Thyroid gland (tissue), 4 donors: ENCODE measurements around the gene DPP3. TPM values are rescaled to one million over a fixed set of nuclear protein-coding genes. Genes with fewer than 3 reads are reported as not detected.

Experiments used
- DNase-seq, 2 donors: peaks; one replicate each; pipeline ENCODE4 v3.0.0-alpha.2; 2019
- H3K27ac ChIP-seq, 3 donors: fragments of 200-600 bp; sonication (generic); 1 replicate in 2 of 3; 2 replicates in 1 of 3; pipeline ENCODE4 v1.5.1; 2016 to 2019; ENCODE audit warnings: mild to moderate bottlenecking in 1 of 3, moderate library complexity in 1 of 3
- H3K27me3 ChIP-seq: fragments of 200-600 bp; sonication (generic); one replicate; pipeline ENCODE4 v1.5.1; 2019
- H3K36me3 ChIP-seq, 2 donors: fragments of 200-600 bp; sonication (generic); one replicate each; pipeline ENCODE4 v1.5.1; 2016 to 2019
- H3K4me1 ChIP-seq, 2 donors: fragments of 200-600 bp; sonication (generic); one replicate each; pipeline ENCODE4 v1.5.1; 2017 to 2019
- H3K4me3 ChIP-seq, 3 donors: fragments of 200-600 bp; sonication (generic); replicated peaks in 1 of 3; 1 replicate in 2 of 3; 2 replicates in 1 of 3; pipeline ENCODE4 v1.5.1; 2016; ENCODE audit warnings: mild to moderate bottlenecking in 1 of 3
- H3K9me3 ChIP-seq: fragments of 200-600 bp; sonication (generic); one replicate; pipeline ENCODE4 v1.5.1; 2017
- POLR2A ChIP-seq, 2 donors: fragments of 450-650 bp; IDR thresholded peaks; one replicate each; pipeline ENCODE4 v1.6.1; 2017; ENCODE audit warnings: antibody characterized with exemption in 2 of 2, mild to moderate bottlenecking in 2 of 2, moderate library complexity in 1 of 2
- WGBS, 2 donors: methylation state at CpG; one replicate each; pipeline ENCODE4 v1.1.5; 2017; 5-methylcytosine and 5-hydroxymethylcytosine counted together
- intact Hi-C: fragments of 100-400 bp; cut with DNase I; formaldehyde crosslinking; loops from one replicate; pipeline ENCODE4 v1.15.1; 2023
- total RNA-seq, 4 donors: library from RNA; depleted of rRNA; stranded (reverse); fragments of >200 nt; gene quantifications; one replicate each; pipeline ENCODE4 v1.2.3, GENCODE V29; 2016
- TF ChIP-seq, protein P1 (sequence below), 6 experiments: fragments of 200-600 bp in 3 of 6; fragments of 450-650 bp in 3 of 6; sonication (generic) in 3 of 6; IDR thresholded peaks; one replicate each; pipeline ENCODE4 v1.5.1; 2016 to 2019; ENCODE audit warnings: antibody characterized with exemption in 6 of 6, mild to moderate bottlenecking in 2 of 6, inconsistent platforms in 1 of 6, moderate library complexity in 1 of 6

The DPP3 gene
- total RNA-seq, 4 donors from 2014 or later: 10.9 to 38.7 (median 35.8) TPM

DNA sequence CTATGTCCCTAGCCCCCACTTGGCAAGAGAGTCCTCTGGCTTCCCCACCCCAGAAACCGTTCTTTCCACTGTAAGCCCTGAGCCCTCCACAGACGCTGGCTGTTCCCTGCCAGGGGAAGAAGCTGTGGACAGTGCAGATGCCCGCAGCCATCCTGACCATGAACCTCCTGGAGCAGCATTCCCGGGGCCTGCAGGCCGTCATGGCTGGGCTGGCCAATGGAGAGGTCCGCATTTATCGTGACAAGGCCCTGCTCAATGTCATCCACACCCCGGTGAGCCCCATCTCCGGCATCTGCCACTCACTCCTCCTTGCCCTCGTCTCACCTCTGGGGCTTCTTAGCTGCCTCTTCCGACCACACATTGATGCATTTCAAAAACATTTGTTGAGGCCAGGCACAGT, 43.4 kb downstream of the DPP3 start:
- no peak for TF ChIP-seq POLR2A (IDR thresholded peaks at IDR 0.05)
- TF ChIP-seq, protein P1, sequence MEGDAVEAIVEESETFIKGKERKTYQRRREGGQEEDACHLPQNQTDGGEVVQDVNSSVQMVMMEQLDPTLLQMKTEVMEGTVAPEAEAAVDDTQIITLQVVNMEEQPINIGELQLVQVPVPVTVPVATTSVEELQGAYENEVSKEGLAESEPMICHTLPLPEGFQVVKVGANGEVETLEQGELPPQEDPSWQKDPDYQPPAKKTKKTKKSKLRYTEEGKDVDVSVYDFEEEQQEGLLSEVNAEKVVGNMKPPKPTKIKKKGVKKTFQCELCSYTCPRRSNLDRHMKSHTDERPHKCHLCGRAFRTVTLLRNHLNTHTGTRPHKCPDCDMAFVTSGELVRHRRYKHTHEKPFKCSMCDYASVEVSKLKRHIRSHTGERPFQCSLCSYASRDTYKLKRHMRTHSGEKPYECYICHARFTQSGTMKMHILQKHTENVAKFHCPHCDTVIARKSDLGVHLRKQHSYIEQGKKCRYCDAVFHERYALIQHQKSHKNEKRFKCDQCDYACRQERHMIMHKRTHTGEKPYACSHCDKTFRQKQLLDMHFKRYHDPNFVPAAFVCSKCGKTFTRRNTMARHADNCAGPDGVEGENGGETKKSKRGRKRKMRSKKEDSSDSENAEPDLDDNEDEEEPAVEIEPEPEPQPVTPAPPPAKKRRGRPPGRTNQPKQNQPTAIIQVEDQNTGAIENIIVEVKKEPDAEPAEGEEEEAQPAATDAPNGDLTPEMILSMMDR (IDR thresholded peaks at IDR 0.05): no peak
- Histone ChIP-seq H3K4me3 (no peak overlapping the region), H3K27ac (no peak overlapping the region), H3K4me1 (no peaks in the 10 kb centered on the region), H3K27me3 (no peaks in the 10 kb centered on the region), H3K36me3 (peaks cover 32 to 38% of the 10 kb centered on the region in 2 donors), H3K9me3 (no peaks in the 10 kb centered on the region)
- WGBS, 2 donors: 90 to 92% methylated on average over 10 to 11 of the region's 11 CpGs
- intact Hi-C loops: no loop called here
- DNase-seq: no peak

DNA sequence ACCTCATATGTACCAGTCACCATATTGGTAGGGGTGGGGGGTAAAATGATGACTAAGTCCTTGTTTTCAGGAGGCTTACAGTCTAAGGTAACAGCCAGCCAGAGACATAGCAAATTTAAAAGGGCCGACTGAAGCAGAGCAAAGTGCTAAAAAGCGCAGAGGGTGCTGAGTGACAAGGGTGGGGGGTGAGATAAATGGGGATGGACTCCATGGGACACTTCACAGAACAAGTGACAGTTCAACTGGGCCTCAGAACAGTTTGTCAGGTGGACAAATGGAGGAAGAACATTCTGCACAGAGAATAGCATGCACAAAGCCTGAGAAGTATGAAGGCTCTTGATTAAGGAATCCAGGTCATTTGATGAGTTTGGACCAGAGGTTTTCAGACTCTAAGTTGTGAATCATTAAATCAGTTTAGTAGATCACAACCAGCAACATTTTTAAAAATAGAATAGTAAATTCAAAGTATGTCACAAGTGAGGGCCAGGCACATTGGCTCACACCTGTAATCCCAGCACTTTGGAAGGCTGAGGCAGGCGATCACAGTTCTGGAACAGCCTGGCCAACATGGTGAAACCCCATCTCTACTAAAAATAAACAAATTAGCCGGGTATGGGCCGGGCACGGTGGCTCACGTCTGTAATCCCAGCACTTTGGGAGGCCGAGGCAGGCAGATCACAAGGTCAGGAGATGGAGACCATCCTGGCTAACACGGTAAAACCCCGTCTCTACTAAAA, 44.2 kb downstream of the DPP3 start:
- no peak for TF ChIP-seq POLR2A (IDR thresholded peaks at IDR 0.05)
- TF ChIP-seq, protein P1 (IDR thresholded peaks at IDR 0.05): no peak
- H3K9me3 ChIP-seq: no peaks in the 10 kb centered on the region
- H3K4me1 ChIP-seq: no peaks in the 10 kb centered on the region
- no peak overlapping the region for H3K27ac ChIP-seq
- intact Hi-C loops: no loop called here
- H3K4me3 ChIP-seq: no peak overlapping the region
- peaks cover 31 to 35% of the 10 kb centered on the region in 2 donors for H3K36me3 ChIP-seq
- WGBS, 2 donors: 82 to 88% methylated on average over 10 of the region's 10 CpGs
- no peaks in the 10 kb centered on the region for H3K27me3 ChIP-seq
- no peak for DNase-seq

DNA sequence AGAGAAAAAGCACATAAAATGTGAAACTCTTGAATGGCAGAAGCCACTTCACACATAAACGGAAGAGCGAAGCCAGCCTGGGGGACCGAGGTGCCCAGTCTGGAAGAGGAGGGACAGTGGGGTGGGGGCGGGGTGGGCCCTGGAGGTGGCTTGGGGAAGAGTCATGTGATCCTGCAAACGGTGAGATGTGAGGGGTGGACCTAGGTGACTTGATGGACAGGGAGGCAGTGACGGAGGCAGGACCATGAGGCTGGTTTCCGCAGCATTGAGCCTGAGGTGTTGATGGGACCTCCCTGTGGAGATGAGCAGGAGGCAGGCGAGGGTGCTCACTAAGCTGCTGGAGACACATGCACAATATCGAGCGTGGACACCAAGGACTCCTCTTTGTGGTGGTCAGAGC, 48.8 kb downstream of the DPP3 start:
- peaks cover 0 to 5% of the 10 kb centered on the region in 2 donors for H3K36me3 ChIP-seq
- H3K4me1 ChIP-seq: no peaks in the 10 kb centered on the region
- no peak overlapping the region for H3K4me3 ChIP-seq
- H3K9me3 ChIP-seq: no peaks in the 10 kb centered on the region
- no peak overlapping the region for H3K27ac ChIP-seq
- H3K27me3 ChIP-seq: no peaks in the 10 kb centered on the region
- no peak for DNase-seq
- WGBS, 2 donors: 80 to 81% methylated on average over 10 of the region's 10 CpGs
- intact Hi-C loops: no loop called here
- TF ChIP-seq, protein P1 (IDR thresholded peaks at IDR 0.05): no peak
- no peak for TF ChIP-seq POLR2A (IDR thresholded peaks at IDR 0.05)

DNA sequence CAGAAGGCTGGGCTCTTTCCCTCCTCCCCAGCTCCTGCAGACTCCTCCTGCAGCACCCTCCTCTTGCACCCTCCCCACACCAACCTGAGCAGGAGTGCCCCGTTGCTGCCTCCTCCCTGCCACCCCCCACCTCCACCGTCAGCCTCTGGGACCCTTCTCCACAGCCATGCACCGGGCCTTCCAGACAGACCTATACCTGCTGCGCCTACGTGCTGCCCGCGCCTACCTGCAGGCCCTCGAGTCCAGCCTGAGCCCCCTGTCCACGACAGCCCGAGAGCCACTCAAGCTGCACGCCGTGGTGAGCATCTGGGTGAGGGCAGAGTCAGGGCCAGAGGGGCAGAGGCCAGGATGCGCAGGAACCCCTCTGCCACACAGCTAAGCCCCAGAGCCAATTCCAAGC, 49.4 kb downstream of the DPP3 start:
- no peaks in the 10 kb centered on the region for H3K4me1 ChIP-seq
- no peak for TF ChIP-seq POLR2A (IDR thresholded peaks at IDR 0.05)
- TF ChIP-seq, protein P1 (IDR thresholded peaks at IDR 0.05): no peak
- intact Hi-C loops: no loop called here
- no peaks in the 10 kb centered on the region for H3K27me3 ChIP-seq
- no peaks in the 10 kb centered on the region for H3K9me3 ChIP-seq
- 90 to 93% methylated on average over 6 to 10 of the region's 13 CpGs for WGBS, 2 donors
- H3K36me3 ChIP-seq: peaks cover 0 to 5% of the 10 kb centered on the region in 2 donors
- no peak for DNase-seq
- no peak overlapping the region for H3K27ac ChIP-seq
- H3K4me3 ChIP-seq: no peak overlapping the region

DNA sequence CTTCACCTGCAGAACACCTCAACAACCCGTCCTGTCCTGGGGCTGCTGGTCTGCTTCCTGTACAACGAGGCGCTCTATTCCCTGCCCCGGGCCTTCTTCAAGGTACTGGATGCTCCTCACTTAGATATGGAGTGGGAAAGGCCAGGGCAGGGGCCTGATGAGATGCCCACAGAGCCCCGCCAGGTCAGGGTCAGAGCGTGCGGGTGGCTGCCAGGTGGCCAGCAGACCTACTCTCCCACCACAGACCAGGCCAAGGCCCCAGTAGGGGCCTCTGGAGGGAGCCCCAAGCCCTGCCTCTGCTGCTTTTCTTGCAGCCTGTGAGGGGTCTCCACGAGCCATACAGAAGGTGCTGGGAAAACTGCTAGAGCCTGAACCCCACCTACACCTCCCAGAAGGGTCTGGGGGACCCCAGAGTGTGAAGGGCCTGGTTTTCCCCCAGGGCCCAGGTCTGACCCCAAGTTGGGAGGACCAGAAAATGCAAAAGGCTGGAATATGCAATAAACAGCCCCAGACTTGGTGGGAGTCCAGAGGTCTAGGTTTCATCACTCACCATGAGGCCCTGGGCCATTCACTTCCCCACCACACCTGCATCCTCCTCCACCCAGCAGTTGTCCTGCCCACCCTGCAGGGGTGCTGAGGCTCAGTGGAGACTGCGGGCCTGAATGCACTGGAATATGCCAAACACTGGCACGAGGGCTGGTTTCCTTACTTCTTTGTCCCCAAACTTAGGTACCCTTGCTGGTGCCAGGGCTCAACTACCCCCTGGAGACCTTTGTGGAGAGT, 50.9 kb downstream of the DPP3 start:
- H3K36me3 ChIP-seq: peaks cover 0 to 5% of the 10 kb centered on the region in 2 donors
- no peaks in the 10 kb centered on the region for H3K4me1 ChIP-seq
- H3K27me3 ChIP-seq: no peaks in the 10 kb centered on the region
- no peak for DNase-seq
- 97 to 98% methylated on average over 6 to 8 of the region's 10 CpGs for WGBS, 2 donors
- no peaks in the 10 kb centered on the region for H3K9me3 ChIP-seq
- H3K27ac ChIP-seq: no peak overlapping the region
- intact Hi-C loops: no loop called here
- H3K4me3 ChIP-seq: no peak overlapping the region
- TF ChIP-seq, protein P1 (IDR thresholded peaks at IDR 0.05): no peak
- no peak for TF ChIP-seq POLR2A (IDR thresholded peaks at IDR 0.05)
